HepG2 (cell line): ENCODE results near the gene SEMA4A. TPM values are rescaled to one million over a fixed set of nuclear protein-coding genes. Genes with fewer than 3 reads are reported as not detected.

Source experiments
- ADNP ChIP-seq: sonication (generic); formaldehyde crosslinking; IDR thresholded peaks from 2 replicates; pipeline ENCODE4 v1.4.0; 2020; ENCODE audit warnings: missing genetic modification reagents
- AGO1 ChIP-seq: fragments of 200-400 bp; formaldehyde crosslinking; IDR thresholded peaks from 2 replicates; pipeline ENCODE4 v1.6.1; 2017; ENCODE audit warnings: mild to moderate bottlenecking, low read depth, low read length, moderate library complexity; ENCODE audit not compliant: poor library complexity, severe bottlenecking
- ATF7-NPFF ChIP-seq: sonication (generic); formaldehyde crosslinking; IDR thresholded peaks from 2 replicates; pipeline ENCODE4 v1.8.1; 2023; ENCODE audit warnings: mild to moderate bottlenecking, low read depth, missing genetic modification reagents, moderate library complexity
- FOXO4 ChIP-seq: sonication (generic); formaldehyde crosslinking; conservative IDR thresholded peaks from 2 replicates; pipeline ENCODE4 v1.8.1; 2023; ENCODE audit warnings: missing genetic modification reagents
- HINFP ChIP-seq: sonication (generic); formaldehyde crosslinking; IDR thresholded peaks from 2 replicates; pipeline ENCODE4 v1.4.0; 2020; ENCODE audit warnings: low read depth, mild to moderate bottlenecking, missing genetic modification reagents
- HOMEZ ChIP-seq: IDR thresholded peaks from 2 replicates; pipeline ENCODE4 v1.6.1; 2016; ENCODE audit warnings: low read depth
- MAZ ChIP-seq, 2 experiments: sonication (generic) in 1 of 2; formaldehyde crosslinking in 1 of 2; IDR thresholded peaks; 2 replicates each; pipeline versions ENCODE4 v1.5.0 to v1.6.1; 2012 to 2020; ENCODE audit warnings: low read depth in 2 of 2, mild to moderate bottlenecking in 2 of 2, borderline replicate concordance in 1 of 2, improper control_type of control experiment in 1 of 2, low read length in 1 of 2, missing genetic modification reagents in 1 of 2, moderate library complexity in 1 of 2
- MED13 ChIP-seq: sonication (generic); formaldehyde crosslinking; IDR thresholded peaks from 2 replicates; pipeline ENCODE4 v1.5.0; 2020; ENCODE audit warnings: missing genetic modification reagents
- MLX ChIP-seq: IDR thresholded peaks from 2 replicates; pipeline ENCODE4 v1.6.1; 2016
- MYC ChIP-seq: sonication (generic); formaldehyde crosslinking; IDR thresholded peaks from 2 replicates; pipeline ENCODE4 v1.9.0; 2021; ENCODE audit warnings: missing genetic modification reagents, borderline replicate concordance
- RARA ChIP-seq: IDR thresholded peaks from 2 replicates; pipeline ENCODE4 v1.6.1; 2016; ENCODE audit warnings: missing genetic modification reagents, missing compliant biosample characterization
- TSC22D2 ChIP-seq: sonication (generic); formaldehyde crosslinking; IDR thresholded peaks from 2 replicates; pipeline ENCODE4 v1.5.1; 2020; ENCODE audit warnings: missing genetic modification reagents, mild to moderate bottlenecking, borderline replicate concordance
- ZC3H4 ChIP-seq: sonication (generic); formaldehyde crosslinking; IDR thresholded peaks from 2 replicates; pipeline ENCODE4 v1.4.0; 2020; ENCODE audit warnings: missing genetic modification reagents, borderline replicate concordance
- ZFY ChIP-seq: sonication (generic); formaldehyde crosslinking; IDR thresholded peaks from 2 replicates; pipeline ENCODE4 v1.4.0; 2020; ENCODE audit warnings: missing genetic modification reagents
- ZNF234 ChIP-seq: sonication (generic); formaldehyde crosslinking; conservative IDR thresholded peaks from 2 replicates; pipeline ENCODE4 v1.5.1; 2020; ENCODE audit warnings: mild to moderate bottlenecking, missing genetic modification reagents
- ZNF3 ChIP-seq: IDR thresholded peaks from 2 replicates; pipeline ENCODE4 v1.7.0; 2017; ENCODE audit warnings: inconsistent platforms
- ZNF34 ChIP-seq: sonication (generic); formaldehyde crosslinking; IDR thresholded peaks from 2 replicates; pipeline ENCODE4 v1.4.0; 2020; ENCODE audit warnings: mild to moderate bottlenecking, missing genetic modification reagents, borderline replicate concordance
- polyA plus RNA-seq, 8 experiments: library from polyadenylated mRNA; depleted of rRNA in 3 of 8; stranded (reverse) in 7 of 8; unstranded in 1 of 8; fragments of >200 nt; fragmentation: Illumina TruSeq in 4 of 8; extraction: Trizol in 4 of 8; gene quantifications; 2 replicates each; pipeline versions ENCODE4 v1.2.1 to v1.2.3, GENCODE V29; 2011 to 2016; ENCODE audit warnings: low read depth in 4 of 8, missing spikeins in 1 of 8, mixed read lengths in 1 of 8; ENCODE audit not compliant: insufficient read depth in 1 of 8
- total RNA-seq, 5 experiments: library from RNA; depleted of rRNA; stranded (reverse); fragments of >200 nt; fragmentation: Illumina TruSeq; extraction: Trizol; gene quantifications; 2 replicates each; pipeline ENCODE4 v1.2.3, GENCODE V29; 2016; ENCODE audit warnings: low read depth in 1 of 5

The SEMA4A gene
- total and polyA plus RNA-seq, 2 of the 13 experiments (the other 11 are each of a cell fraction or from before 2014, with no cell fraction given) = 0.09 to 0.20 TPM

GRCh38 chr1:156172696-156173470, 19.5 kb downstream of the SEMA4A start (continued):
- no peak for TF ChIP-seq ZFY (CRISPR knock-in tag)
- TF ChIP-seq RARA (CRISPR knock-in tag) = no peak
- TF ChIP-seq HINFP (CRISPR knock-in tag) = no peak
- TF ChIP-seq ADNP = 0 out of 2 replicates have a peak, but pooled peaks have one; percentile 15
- TF ChIP-seq ZC3H4 (CRISPR knock-in tag) = no peak
- no peak for TF ChIP-seq HOMEZ
- TF ChIP-seq MLX (CRISPR knock-in tag) = no peak
- 0 out of 2 replicates have a peak, but pooled peaks have one; percentile 16 for TF ChIP-seq FOXO4
- no peak for TF ChIP-seq MAZ (IDR thresholded peaks at IDR 0.05; ENCODE audit: borderline replicate concordance, low read depth, low read length)
- TF ChIP-seq MAZ (CRISPR knock-in tag; IDR thresholded peaks at IDR 0.05; ENCODE audit: low read depth) = no peak
- TF ChIP-seq MED13 (CRISPR knock-in tag) = no peak
- no peak for TF ChIP-seq TSC22D2 (CRISPR knock-in tag)
- no peak for TF ChIP-seq ATF7-NPFF (CRISPR knock-in tag)
- TF ChIP-seq ZNF3 (CRISPR knock-in tag) = peak; percentile 92
- no peak for TF ChIP-seq MYC (CRISPR knock-in tag)
- no peak for TF ChIP-seq ZNF34 (CRISPR knock-in tag)
- TF ChIP-seq ZNF234 (CRISPR knock-in tag) = no peak
- no peak for TF ChIP-seq AGO1
